Activated CD4-positive, alpha-beta T cell treated with anti-CD3 and anti-CD28 coated beads, Interleukin-2, amount 50 U/mL, for 4 hours (primary cell): ENCODE results near the gene ELAVL1.
"Not testable (repeated sequence)": the region's sequence is repeated elsewhere in the genome, so short reads cannot be mapped to it uniquely, and the experiment has no call there.

Experiments
- DNase-seq, 2 experiments: peaks; one replicate each; pipeline ENCODE4 v3.0.0-alpha.2; 2020

Gene ELAVL1

GRCh38 chr19:7968008-7968795 is 37.2 kb downstream of the ELAVL1 start:
- no peak for DNase-seq

- DNase-seq: no peak
Measured at GRCh38 chr19:7965921-7966665, 39.3 kb downstream of the ELAVL1 start.

GRCh38 chr19:7965259-7965841 is 40.1 kb downstream of the ELAVL1 start:
- no peak for DNase-seq

- no peak for DNase-seq
Measured at GRCh38 chr19:7963566-7963965, 41.9 kb downstream of the ELAVL1 start.

- DNase-seq: no peak
Measured at GRCh38 chr19:7962644-7963268, 42.7 kb downstream of the ELAVL1 start.

- DNase-seq: no peak
Measured at GRCh38 chr19:7961920-7962626, 43.4 kb downstream of the ELAVL1 start.

- DNase-seq: not testable (repeated sequence)
Measured at GRCh38 chr19:7961082-7961481, 44.4 kb downstream of the ELAVL1 start.

GRCh38 chr19:7959211-7959610 is 46.2 kb downstream of the ELAVL1 start:
- no peak for DNase-seq

- no peak for DNase-seq
Measured at GRCh38 chr19:7955696-7956095, 49.7 kb downstream of the ELAVL1 start.

GRCh38 chr19:7953576-7953975 is 51.9 kb downstream of the ELAVL1 start:
- no peak for DNase-seq

GRCh38 chr19:7953060-7953459 is 52.4 kb downstream of the ELAVL1 start:
- no peak for DNase-seq

GRCh38 chr19:7947939-7948338 is 57.5 kb downstream of the ELAVL1 start:
- DNase-seq: no peak

GRCh38 chr19:7944177-7944761 is 61.2 kb downstream of the ELAVL1 start:
- DNase-seq: peak; percentile 87 to 88

- peak; percentile 98 for DNase-seq
Measured at GRCh38 chr19:7943444-7944176, 61.8 kb downstream of the ELAVL1 start, which contains the start of gene TIMM44. TIMM44 (minus strand) TSS chr19:7943666; CDS start chr19:7943651, 15 bp downstream.

GRCh38 chr19:7942981-7943443 is 62.4 kb downstream of the ELAVL1 start:
- DNase-seq: peak in 1 of 2 experiments; percentile 30

- no peak for DNase-seq
Measured at GRCh38 chr19:7941895-7942596, 63.4 kb downstream of the ELAVL1 start.

- no peak for DNase-seq
Measured at GRCh38 chr19:7940841-7941240, 64.6 kb downstream of the ELAVL1 start.

GRCh38 chr19:7934766-7935165 is 70.7 kb downstream of the ELAVL1 start:
- no peak for DNase-seq

GRCh38 chr19:7933828-7934725 is 71.4 kb downstream of the ELAVL1 start:
- no peak for DNase-seq

- DNase-seq: no peak
Measured at GRCh38 chr19:7933411-7933810, 72.0 kb downstream of the ELAVL1 start.
